GM18951 (cell line): ENCODE data around the gene SUPT4H1.

Source experiments
- POLR2A ChIP-seq: IDR thresholded peaks from 4 replicates; pipeline ENCODE4 v1.6.1; 2011; ENCODE audit warnings: mild to moderate bottlenecking; ENCODE audit not compliant: insufficient read length, insufficient read depth; ENCODE audit errors: extremely low read depth
- in situ Hi-C: fragments of 300-500 bp; cut with MboI; formaldehyde crosslinking; loops from one replicate; pipeline ENCODE4 v1.12.0; 2022; ENCODE audit warnings: low sequenced_read_pairs, mixed read lengths, inconsistent platforms; ENCODE audit not compliant: unreplicated experiment

The SUPT4H1 gene

DNA sequence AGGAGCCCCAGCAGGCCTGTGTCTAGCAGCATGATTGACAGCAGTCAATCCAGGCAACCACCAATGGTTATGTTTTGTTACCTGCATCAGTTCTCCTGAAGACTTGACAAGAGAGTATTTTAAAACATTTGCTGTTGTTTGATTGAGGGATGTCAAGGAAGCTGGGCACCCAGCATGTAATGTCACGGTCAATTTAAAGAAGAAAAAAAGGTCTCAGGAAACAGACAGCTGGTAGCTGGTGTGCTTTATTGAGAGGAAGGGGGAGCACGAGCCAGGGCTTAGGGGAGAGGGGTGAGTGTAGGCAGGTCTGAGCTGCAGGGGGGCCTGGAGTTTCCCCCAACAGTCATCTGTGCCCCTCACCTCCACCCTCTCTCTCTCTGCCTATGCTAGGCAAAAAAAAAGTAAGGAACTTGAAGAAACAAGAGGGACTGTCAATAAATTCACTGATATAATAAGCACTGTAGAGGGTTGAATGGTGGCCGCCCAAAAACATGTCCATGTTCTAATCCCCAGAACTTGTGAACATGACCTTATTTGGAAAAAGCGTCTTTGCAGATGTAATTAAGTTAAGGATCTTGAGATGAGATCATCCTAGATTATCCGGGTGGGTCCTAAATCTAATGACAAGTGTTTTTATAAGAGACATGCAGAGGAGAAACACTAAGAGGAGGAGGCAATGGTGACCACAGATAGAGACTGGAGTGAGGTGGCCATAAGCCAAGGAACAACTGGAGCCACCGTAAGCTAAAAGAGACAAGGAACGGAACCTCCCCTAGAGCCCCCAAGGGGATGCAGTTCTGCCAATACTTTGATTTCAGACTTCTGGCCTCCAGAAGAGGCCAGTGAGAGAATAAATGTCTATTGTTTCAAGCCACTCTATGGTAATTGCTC is 37.9 kb downstream of the SUPT4H1 start:
- no peak for TF ChIP-seq POLR2A
- in situ Hi-C loops = loop anchor here (10.0 kb wide), 1 partner anchor 111 kb away; no protein-coding TSS in a partner anchor

DNA sequence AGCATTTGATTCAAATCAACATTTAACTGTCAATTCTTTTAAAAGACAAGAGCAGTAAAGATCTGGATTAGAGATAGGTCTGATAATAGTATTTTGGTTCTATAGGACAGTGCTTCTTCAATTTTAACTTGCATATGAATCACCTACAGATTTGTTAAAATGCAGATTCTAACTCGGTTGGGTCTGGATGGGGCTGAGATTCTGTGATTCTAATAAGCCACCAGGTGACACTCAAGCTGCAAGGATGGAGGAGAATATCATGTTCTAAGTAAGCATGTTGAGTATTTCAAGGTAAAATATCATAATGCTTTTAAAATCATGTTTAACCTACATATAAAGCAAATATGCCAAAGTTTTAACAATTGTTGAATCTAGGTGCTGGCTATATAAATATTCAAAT is 39.2 kb downstream of the SUPT4H1 start:
- in situ Hi-C loops = loop anchor here (10.0 kb wide), 1 partner anchor 112 kb away; no protein-coding TSS in a partner anchor
- TF ChIP-seq POLR2A = no peak

DNA sequence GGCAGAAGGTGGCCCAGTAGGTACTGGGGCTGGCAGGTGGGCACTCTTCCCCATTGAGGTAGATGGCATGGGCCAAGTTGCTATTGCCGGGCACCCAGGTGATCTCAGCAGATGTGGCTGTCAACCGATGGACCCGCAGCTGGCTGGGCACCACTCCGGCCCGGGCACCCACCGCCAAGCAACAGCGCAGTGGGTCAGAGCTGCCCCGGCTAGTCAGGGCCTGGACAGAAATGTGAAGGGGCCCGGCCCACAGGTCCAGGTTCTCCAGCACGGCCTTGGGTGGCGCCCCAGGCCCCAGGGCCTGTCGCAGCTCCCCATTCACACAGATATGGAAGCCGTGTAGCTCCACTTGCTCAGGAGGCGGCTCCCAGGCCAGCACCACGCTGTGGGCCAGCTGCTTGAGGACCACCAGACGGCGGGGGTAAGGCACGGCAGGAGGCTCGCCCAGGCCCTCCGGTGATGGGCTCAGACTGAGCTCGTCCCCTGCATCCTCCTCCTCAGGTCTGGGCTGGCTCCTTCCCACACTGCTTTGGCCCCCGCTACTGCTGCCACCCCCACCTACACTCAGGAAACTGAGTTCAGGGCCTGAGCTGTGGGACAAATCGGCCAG is 39.9 kb downstream of the SUPT4H1 start:
- in situ Hi-C loops = loop anchor here (10.0 kb wide), 1 partner anchor 113 kb away; no protein-coding TSS in a partner anchor
- TF ChIP-seq POLR2A = no peak

DNA sequence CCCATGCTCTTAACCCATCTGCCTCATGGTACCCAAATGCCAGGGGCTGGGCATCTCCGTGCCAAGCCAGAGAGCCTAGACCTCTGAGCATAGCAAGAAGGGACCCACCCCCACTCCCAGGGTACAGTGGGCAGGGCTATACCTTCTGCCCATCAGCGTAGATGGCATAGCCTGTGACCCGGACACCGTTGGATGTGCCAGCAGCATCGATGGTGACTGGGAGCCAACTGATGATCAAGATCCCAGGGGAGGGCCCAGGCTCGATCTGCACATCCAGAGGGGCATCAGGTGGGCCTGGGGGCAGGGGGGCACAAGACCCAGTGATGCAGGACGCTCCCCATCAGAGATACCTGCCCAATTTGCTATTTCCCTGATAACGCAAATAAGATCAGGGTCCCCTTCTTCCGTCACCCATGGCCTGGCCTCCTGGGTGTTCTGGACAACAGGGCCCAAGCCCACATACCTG is 40.5 kb downstream of the SUPT4H1 start:
- TF ChIP-seq POLR2A = no peak
- in situ Hi-C loops = loop anchor here (10.0 kb wide), 1 partner anchor 113 kb away; no protein-coding TSS in a partner anchor

DNA sequence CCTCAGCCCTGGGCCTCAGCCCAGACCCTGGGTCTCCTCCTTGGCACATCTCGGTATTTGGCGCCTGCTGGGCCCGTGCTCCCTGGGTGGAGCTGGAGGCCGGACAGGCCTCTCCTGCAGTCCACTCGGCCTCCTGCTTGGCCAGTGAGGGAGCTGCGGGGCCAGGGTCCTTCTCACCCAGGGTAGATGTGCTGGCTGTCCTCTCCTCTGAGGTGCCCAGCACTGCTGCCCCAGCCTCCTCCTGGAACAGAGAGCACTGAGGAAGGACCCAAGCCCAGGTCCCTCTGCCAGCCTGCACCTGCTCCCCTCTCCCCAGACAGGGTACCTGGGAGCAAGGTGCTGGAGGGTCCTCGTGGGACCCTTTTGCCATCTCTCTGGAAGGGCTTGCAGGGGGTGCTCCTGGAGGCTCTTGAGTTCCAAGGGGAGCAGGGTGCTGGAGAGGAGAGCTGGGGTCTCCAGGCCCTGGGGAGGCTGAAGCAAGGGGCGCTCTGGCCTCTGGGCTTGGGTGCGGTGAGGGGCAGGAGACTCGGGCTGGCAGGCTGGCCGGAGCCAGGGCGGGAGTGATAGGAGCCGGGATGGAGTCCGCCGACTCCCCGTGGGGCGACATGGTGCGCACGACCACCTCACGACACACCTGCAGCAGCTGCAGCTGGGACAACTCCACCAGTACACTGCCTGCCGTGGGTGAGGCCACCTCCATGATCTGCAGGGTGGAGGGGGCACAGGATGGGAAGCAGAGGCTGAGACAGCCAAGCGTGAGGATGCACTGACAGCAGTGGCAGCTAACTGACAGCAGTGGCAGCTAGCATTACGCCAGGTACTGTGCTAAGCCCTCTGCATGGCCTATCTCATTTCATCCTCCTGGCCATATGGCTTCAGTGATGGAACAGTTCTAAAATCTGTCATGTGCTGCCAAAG is 41.2 kb downstream of the SUPT4H1 start:
- in situ Hi-C loops = loop anchor here (10.0 kb wide), 1 partner anchor 114 kb away; no protein-coding TSS in a partner anchor
- TF ChIP-seq POLR2A = no peak

DNA sequence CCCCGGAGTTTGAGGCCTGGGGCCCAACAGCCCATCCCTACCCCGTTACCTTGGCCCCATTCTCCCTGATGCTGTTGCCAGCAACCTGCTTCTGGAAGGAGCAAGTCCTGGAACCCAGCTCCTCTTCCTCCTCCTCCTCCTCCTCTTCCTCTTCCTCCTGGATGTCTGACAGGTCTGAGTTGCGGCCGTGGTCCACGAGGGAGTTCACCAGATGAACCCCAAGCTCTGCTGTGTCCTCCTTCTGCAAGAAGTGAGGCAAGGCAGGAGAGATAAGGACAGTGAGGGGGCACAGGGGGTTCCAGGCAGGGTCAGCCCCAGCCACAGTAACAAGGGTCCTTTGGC is 42.1 kb downstream of the SUPT4H1 start:
- TF ChIP-seq POLR2A = no peak
- in situ Hi-C loops = loop anchor here (5.0 to 10.0 kb wide), 2 partner anchors 115 to 137 kb away; no protein-coding TSS in a partner anchor

DNA sequence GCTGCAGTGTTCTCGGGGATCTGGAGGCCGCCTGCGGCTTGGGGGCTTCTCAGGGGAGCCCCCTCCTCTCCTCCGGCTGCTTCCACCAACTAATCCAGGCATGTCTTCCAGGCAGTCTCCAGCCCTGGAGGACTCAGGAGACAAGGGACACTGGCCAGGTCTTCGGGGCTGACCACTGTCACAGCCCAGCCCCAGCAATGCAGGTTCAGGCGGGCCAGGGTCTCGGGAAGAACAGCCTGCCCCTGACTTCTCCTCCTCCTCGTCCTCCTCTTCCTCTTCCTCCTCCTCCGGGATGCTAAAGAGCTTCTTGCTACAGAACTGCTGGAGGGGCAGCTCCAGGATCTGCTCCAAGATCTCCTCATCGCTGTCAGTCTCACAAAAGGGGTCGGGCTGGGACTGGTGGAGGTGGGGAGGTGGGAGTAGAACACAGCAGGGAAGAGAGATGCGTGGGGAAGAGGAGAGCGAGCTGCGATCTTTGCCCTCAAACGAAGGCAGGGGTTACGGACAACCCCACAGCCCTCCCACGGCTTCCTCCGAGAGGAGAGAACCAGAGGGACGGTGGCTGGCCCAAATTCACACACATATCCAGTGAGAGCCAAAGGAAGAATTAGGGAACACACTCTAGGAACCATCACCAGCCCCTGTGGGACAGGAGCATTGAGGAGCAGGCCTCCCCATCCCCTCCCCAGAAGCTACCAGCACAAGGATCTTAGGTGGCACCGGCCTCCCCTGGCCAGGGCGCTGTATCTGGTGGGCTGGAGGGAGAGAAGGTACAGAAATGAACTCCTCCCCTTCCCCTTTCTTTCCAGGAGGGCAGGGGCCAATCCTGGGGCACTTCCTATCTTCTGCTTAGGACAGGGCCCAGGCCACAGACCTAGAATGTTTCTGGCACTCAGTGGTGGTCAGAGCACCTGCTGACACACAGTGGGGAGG is 42.8 kb downstream of the SUPT4H1 start:
- TF ChIP-seq POLR2A = no peak
- in situ Hi-C loops = loop anchor here (5.0 kb wide), 1 partner anchor 138 kb away; no protein-coding TSS in a partner anchor

DNA sequence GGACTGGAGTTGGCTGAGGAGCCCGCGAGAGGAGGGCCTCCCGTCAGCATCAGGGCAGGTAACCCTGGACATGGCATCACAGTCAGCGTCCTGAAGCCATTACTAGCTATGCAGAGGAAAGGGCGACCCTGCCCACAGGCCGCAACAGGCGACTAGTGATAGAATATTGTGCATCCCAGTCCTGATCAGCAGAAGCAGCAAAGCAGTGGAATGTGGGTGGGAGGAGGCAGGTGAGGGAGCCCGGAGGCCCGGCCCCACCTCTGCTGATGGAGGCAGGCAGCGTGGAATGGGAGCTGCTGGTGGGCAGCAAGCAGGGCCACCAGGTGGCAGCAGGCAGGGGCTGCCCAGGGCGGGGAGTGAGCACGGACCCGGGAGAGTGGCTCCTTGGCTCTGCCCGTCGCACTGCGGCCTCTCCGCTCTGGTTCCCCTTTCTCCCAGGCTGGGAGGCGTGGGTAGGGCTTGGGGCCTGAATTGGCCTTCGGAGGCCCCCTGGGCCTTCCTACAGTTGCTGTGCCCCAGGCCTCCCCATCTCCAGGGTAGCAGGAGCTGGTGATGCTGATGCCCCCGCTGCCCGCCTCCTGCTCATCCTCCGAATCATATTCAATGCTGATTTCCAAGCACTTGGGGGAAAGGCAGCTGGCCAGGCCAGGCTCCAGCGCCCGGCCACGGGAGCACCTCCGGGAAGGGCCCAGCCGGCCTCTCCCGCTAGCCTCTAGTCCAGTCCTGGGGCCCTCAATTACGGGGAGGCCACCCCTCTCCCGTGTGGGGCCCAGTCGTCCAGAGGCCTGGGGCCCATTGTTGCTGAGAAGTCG is 43.6 kb downstream of the SUPT4H1 start:
- TF ChIP-seq POLR2A = no peak
- in situ Hi-C loops = loop anchor here (5.0 kb wide), 1 partner anchor 139 kb away; no protein-coding TSS in a partner anchor

DNA sequence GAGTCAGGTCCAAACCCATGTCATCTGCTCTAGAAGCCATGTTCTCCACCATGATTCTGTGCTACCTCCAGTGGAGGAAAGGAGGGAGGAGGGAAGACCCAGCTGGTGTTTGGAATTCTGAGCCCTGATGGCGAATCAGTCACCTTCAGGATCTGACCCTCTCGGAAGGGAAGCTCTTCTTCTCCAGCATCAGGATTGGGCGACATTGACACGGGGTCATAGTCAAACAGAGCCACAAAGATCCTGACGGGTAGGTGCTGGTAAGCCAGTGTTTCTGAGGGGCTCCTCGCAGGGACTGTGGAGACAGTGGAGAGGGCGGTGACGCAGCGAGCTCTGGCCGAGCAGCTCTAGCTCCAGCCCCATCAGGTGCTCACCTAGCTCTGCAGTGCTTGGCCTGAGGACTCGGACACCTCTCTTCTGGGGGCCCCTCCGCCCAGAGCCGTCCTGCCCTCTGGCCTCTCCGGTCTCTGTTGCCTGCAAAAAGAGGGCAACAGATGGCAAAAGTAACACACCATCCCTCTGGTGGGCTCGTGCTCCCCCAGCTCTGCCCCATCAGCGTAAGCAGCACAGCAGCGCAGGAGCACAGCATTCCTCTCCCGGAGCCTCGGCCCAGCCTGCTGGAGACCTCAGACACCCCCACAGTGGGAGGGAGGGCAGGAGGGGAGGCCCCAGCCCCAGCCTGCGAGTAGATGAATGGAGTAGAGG is 44.4 kb downstream of the SUPT4H1 start:
- in situ Hi-C loops = loop anchor here (5.0 kb wide), 1 partner anchor 140 kb away; no protein-coding TSS in a partner anchor

More for the DNA sequence above, 44.4 kb downstream of the SUPT4H1 start:
- TF ChIP-seq POLR2A = no peak
